ENCODE measurements around the gene CALD1.

Gene CALD1

GRCh38 chr7:134927076-134927475, 147.6 kb downstream of the CALD1 start:
- no peak overlapping the region for H3K4me3 ChIP-seq (ENCODE audit: low read depth, low read length)
- TF ChIP-seq, protein P1, sequence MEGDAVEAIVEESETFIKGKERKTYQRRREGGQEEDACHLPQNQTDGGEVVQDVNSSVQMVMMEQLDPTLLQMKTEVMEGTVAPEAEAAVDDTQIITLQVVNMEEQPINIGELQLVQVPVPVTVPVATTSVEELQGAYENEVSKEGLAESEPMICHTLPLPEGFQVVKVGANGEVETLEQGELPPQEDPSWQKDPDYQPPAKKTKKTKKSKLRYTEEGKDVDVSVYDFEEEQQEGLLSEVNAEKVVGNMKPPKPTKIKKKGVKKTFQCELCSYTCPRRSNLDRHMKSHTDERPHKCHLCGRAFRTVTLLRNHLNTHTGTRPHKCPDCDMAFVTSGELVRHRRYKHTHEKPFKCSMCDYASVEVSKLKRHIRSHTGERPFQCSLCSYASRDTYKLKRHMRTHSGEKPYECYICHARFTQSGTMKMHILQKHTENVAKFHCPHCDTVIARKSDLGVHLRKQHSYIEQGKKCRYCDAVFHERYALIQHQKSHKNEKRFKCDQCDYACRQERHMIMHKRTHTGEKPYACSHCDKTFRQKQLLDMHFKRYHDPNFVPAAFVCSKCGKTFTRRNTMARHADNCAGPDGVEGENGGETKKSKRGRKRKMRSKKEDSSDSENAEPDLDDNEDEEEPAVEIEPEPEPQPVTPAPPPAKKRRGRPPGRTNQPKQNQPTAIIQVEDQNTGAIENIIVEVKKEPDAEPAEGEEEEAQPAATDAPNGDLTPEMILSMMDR (IDR thresholded peaks at IDR 0.05; ENCODE audit: borderline replicate concordance, insufficient read depth, low read depth, low read length): no peak

- no peak overlapping the region for H3K4me3 ChIP-seq (ENCODE audit: low read depth, low read length)
- TF ChIP-seq, protein P1 (IDR thresholded peaks at IDR 0.05; ENCODE audit: borderline replicate concordance, insufficient read depth, low read depth, low read length): no peak
These were observed 148.3 kb downstream of the CALD1 start for GRCh38 chr7:134927723-134928122.

- H3K4me3 ChIP-seq (ENCODE audit: low read depth, low read length): no peak overlapping the region
- TF ChIP-seq, protein P1 (IDR thresholded peaks at IDR 0.05; ENCODE audit: borderline replicate concordance, insufficient read depth, low read depth, low read length): no peak
These were observed 149.1 kb downstream of the CALD1 start for GRCh38 chr7:134928554-134928953.

DNA sequence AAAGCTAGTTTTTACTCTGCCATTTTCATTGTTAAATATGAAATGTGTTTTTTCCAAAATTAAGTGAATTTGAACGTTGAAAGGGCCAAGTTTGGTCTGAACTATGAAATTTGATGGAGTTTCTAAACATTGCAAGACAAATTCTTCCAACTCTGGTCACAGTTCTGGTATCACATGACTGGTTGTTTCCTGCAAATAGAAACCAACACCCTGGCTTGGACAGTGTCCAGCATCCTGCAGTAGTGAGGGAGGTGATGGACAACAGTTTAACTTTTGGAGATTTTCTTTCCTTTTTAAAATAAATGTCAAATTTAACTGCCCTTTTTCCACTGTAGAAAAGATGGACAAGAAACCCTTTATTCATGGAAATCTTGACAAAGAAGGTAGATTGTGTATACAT, 152.1 kb downstream of the CALD1 start:
- TF ChIP-seq, protein P1 (IDR thresholded peaks at IDR 0.05; ENCODE audit: borderline replicate concordance, insufficient read depth, low read depth, low read length): no peak
- no peak overlapping the region for H3K4me3 ChIP-seq (ENCODE audit: low read depth, low read length)

DNA sequence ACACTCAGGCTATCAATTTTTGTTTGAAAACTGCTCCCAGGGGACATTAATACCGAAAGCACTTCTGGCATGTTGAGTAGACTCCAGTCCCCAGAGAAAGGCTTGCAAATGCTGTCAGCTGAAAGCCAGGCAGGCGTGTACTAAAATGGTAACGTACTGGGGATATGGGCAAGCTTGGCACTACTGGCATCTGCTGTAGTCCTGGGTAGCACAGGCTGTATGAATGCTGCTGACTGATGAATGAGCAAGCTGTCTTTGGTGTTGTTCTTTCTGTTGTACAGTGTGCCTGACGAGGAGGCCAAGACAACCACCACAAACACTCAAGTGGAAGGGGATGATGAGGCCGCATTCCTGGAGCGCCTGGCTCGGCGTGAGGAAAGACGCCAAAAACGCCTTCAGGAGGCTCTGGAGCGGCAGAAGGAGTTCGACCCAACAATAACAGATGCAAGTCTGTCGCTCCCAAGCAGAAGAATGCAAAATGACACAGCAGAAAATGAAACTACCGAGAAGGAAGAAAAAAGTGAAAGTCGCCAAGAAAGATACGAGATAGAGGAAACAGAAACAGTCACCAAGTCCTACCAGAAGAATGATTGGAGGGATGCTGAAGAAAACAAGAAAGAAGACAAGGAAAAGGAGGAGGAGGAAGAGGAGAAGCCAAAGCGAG, 153.4 kb downstream of the CALD1 start:
- TF ChIP-seq, protein P1 (IDR thresholded peaks at IDR 0.05; ENCODE audit: borderline replicate concordance, insufficient read depth, low read depth, low read length): no peak
- H3K4me3 ChIP-seq (ENCODE audit: low read depth, low read length): peak overlapping the region; percentile 36

- peak overlapping the region; percentile 36 for H3K4me3 ChIP-seq (ENCODE audit: low read depth, low read length)
- TF ChIP-seq, protein P1 (IDR thresholded peaks at IDR 0.05; ENCODE audit: borderline replicate concordance, insufficient read depth, low read depth, low read length): no peak
These were observed 154.1 kb downstream of the CALD1 start for GRCh38 chr7:134933460-134934068.

- no peak overlapping the region for H3K4me3 ChIP-seq (ENCODE audit: low read depth, low read length)
- TF ChIP-seq, protein P1 (IDR thresholded peaks at IDR 0.05; ENCODE audit: borderline replicate concordance, insufficient read depth, low read depth, low read length): no peak
These were observed 156.3 kb downstream of the CALD1 start for GRCh38 chr7:134935701-134936100.
